ENCODE measurements around the gene KRTAP13-1. TPM values are rescaled to one million over a fixed set of nuclear protein-coding genes. Genes with fewer than 3 reads are reported as not detected.

Gene KRTAP13-1
- total and polyA plus RNA-seq, 2 of the 8 experiments (the other 6 are each of a cell fraction or from before 2014, with no cell fraction given): not detected

DNA sequence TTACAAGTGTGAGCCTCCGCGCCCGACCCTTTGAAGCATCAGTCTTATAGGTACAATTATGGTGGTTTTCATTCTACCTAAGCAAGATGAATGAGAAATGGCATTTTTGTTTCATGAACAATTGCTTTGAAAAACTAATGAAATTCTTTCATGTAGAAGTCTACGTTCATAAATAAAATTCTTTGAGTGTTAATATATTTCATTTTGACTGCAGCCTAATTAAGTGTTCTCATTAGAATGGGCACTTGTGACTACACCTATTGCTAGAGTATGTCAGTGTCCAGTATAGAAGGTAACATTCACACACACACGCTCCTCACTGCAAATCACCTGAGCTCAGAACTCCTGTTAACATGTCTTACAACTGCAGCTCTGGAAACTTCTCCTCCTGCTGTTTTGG is 44.1 kb downstream of the KRTAP13-1 start, which contains the start of gene KRTAP15-1:
KRTAP15-1 (plus strand) TSS at position 301 of the 400 bp plus-strand sequence; CDS start at position 354, 53 bp downstream.
- H3K79me2 ChIP-seq (ENCODE audit: control insufficient read depth in 1 of 2, insufficient read depth in 2 of 2, low read length in 2 of 2): no peaks in the 10 kb centered on the region
- H3K14ac ChIP-seq (ENCODE audit: insufficient read length): no peak within 1 kb of the TSS
- H2BK12ac ChIP-seq (ENCODE audit: low read depth, low read length): no peak within 1 kb of the TSS
- H2BK20ac ChIP-seq (ENCODE audit: low read length): no peak within 1 kb of the TSS
- no peak within 1 kb of the TSS for H3K4me2 ChIP-seq (ENCODE audit: insufficient read depth in 1 of 2, low read depth in 2 of 2, low read length in 2 of 2)
- no peaks in the 10 kb centered on the region; a peak in 3 of 7 replicates for H3K4me1 ChIP-seq (replicated peaks in 1 of 4; ENCODE audit: control insufficient read depth in 3 of 4, insufficient read depth in 4 of 4, low read length in 3 of 4)
- H3K56ac ChIP-seq (replicated peaks; ENCODE audit: insufficient read length, low read depth, low read length): no peak within 1 kb of the TSS
- H3K9me3 ChIP-seq (ENCODE audit: insufficient read depth in 2 of 2, low read depth in 1 of 2, low read length in 1 of 2): no peaks in the 10 kb centered on the region
- H3K4ac ChIP-seq (replicated peaks; ENCODE audit: insufficient read length, low read depth, low read length): no peak within 1 kb of the TSS
- no peak within 1 kb of the TSS for H3K23ac ChIP-seq (ENCODE audit: insufficient read length)
- H3K4me3 ChIP-seq (ENCODE audit: extremely low read depth in 1 of 4, insufficient read depth in 2 of 4, low read depth in 3 of 4, low read length in 4 of 4): no peak within 1 kb of the TSS
- CTCF ChIA-PET (ENCODE audit: partially characterized antibody): interaction anchor here (1.3 to 1.5 kb wide), 2 partner anchors 10 to 13 kb away, joined by 3 to 4 read pairs; partner anchors contain the start of gene KRTAP13-4
- TF ChIP-seq POLR2AphosphoS5 (IDR thresholded peaks at IDR 0.05; ENCODE audit: low read depth, low read length): no peak
- TF ChIP-seq SIX5 (IDR thresholded peaks at IDR 0.05; ENCODE audit: low read depth, low read length): no peak
- no peak for TF ChIP-seq SP2 (IDR thresholded peaks at IDR 0.05; ENCODE audit: low read length)
- TF ChIP-seq TAF1 (IDR thresholded peaks at IDR 0.05; ENCODE audit: low read depth, low read length): no peak
- TF ChIP-seq FOSL1 (IDR thresholded peaks at IDR 0.05; ENCODE audit: insufficient read depth, low read depth, low read length): no peak
- no peak for TF ChIP-seq EP300 (IDR thresholded peaks at IDR 0.05; ENCODE audit: borderline replicate concordance in 1 of 2, low read depth in 2 of 2, low read length in 2 of 2)
- TF ChIP-seq YY1 (IDR thresholded peaks at IDR 0.05; ENCODE audit: low read depth, low read length): no peak
- no peak for TF ChIP-seq EZH2 (IDR thresholded peaks at IDR 0.05; ENCODE audit: low read depth, low read length, severe bottlenecking)
- no peak for TF ChIP-seq POLR2A (IDR thresholded peaks at IDR 0.05; ENCODE audit: control extremely low read depth in 1 of 2, low read depth in 2 of 2, low read length in 2 of 2)
- FAIRE-seq (no peak), DNase-seq (ENCODE audit: low read depth in 1 of 2, low spot score in 2 of 2) (no peak)
- peak within 1 kb of the TSS; percentile 58; the same call in 1 of the 2 replicates for H2AFZ ChIP-seq (ENCODE audit: low read length)
- no peaks in the 10 kb centered on the region for H3K36me3 ChIP-seq (ENCODE audit: control insufficient read depth in 2 of 4, insufficient read depth in 4 of 4, low read length in 3 of 4)
- no peak within 1 kb of the TSS for H2BK15ac ChIP-seq (ENCODE audit: low read length)
- no peak within 1 kb of the TSS for H4K8ac ChIP-seq (ENCODE audit: extremely low read depth, insufficient read depth, low read length)
- no peaks in the 10 kb centered on the region for H3K27me3 ChIP-seq (replicated peaks in 1 of 4; ENCODE audit: control insufficient read depth in 3 of 4, extremely low read depth in 1 of 4, insufficient read depth in 3 of 4, low read length in 3 of 4)
- no peaks in the 10 kb centered on the region for H3K23me2 ChIP-seq (ENCODE audit: low read depth, low read length)
- no peak within 1 kb of the TSS for H3K27ac ChIP-seq (ENCODE audit: low read depth, low read length)
- 96% methylated on average over 5 of the region's 5 CpGs; no CpG with 5 or more reads in 1 of the 2 experiments for WGBS, 2 experiments (ENCODE audit: extremely low coverage in 1 of 2, insufficient coverage in 1 of 2, insufficient read length in 1 of 2, insufficient replicate concordance in 2 of 2, low coverage in 1 of 2, low lambda C conversion rate in 2 of 2, missing lambda C conversion rate in 1 of 2)
- no peaks in the 10 kb centered on the region for H3K79me1 ChIP-seq (ENCODE audit: low read depth, low read length)
- no peaks in the 10 kb centered on the region for H4K20me1 ChIP-seq (replicated peaks in 1 of 2; ENCODE audit: control insufficient read depth in 1 of 2, insufficient read depth in 2 of 2, low read length in 2 of 2)
- no peak within 1 kb of the TSS for H4K91ac ChIP-seq (replicated peaks; ENCODE audit: insufficient read length, low read length)
- no peak within 1 kb of the TSS for H2BK120ac ChIP-seq (replicated peaks; ENCODE audit: low read depth, low read length)
- H3K9ac ChIP-seq (replicated peaks in 1 of 4; ENCODE audit: extremely low read depth in 1 of 4, low read depth in 3 of 4, low read length in 3 of 4): no peak within 1 kb of the TSS
- POLR2A ChIA-PET (ENCODE audit: partially characterized antibody): no interaction called here
- no peak within 1 kb of the TSS for H2AK5ac ChIP-seq (ENCODE audit: low read depth, low read length)
- no peak within 1 kb of the TSS for H2BK5ac ChIP-seq (ENCODE audit: low read depth, low read length)
- H4K5ac ChIP-seq (ENCODE audit: insufficient read length, low read depth, low read length): no peak within 1 kb of the TSS
- no peak within 1 kb of the TSS for H3K18ac ChIP-seq (ENCODE audit: extremely low read depth, low read length)
